K562 (cell line): ENCODE measurements around the gene MCU. TPM values are rescaled to one million over a fixed set of nuclear protein-coding genes. Genes with fewer than 3 reads are reported as not detected.

Experiments used
- ATAC-seq: fragments of 200-7000 bp; cut with Tn5 transposase; 3 replicates; pipeline ENCODE4 v1.9.1; 2020; ENCODE audit warnings: moderate library complexity
- BruUV-seq: library from RNA; stranded (reverse); fragments of 400-500 nt; replicated peaks from 2 replicates; lab custom pipeline; 2021; lab: Mats Ljungman, UMichigan
- CTCF ChIA-PET: fragments of 300-600 bp; formaldehyde crosslinking; extraction: SDS; loops from one replicate; lab custom pipeline; 2021; ENCODE audit warnings: low intra/inter-chr PET ratio; lab: Yijun Ruan, JAX
- POLR2A ChIA-PET: fragments of 300-600, 350-650 bp; sonication (Branson Sonifier 250); formaldehyde crosslinking; extraction: SDS; loops from one replicate; lab custom pipeline; 2021; ENCODE audit warnings: antibody characterized with exemption, inconsistent platforms; lab: Yijun Ruan, JAX
- DNase-seq, 4 experiments: peaks; one replicate each; pipeline versions ENCODE4 v3.0.0 to v3.0.0-alpha.2; 2011 to 2018; ENCODE audit warnings: low spot score in 3 of 4, mixed read lengths in 3 of 4; ENCODE audit errors: extremely low read depth in 1 of 4
- FAIRE-seq: peaks from 2 replicates; lab custom pipeline; 2011; peaks lifted over from hg19 to GRCh38; lab: Jason Lieb, UNC
- H2AFZ ChIP-seq: 2 replicates; pipeline ENCODE4 v1.6.0; 2011; ENCODE audit warnings: low read depth, low read length, control low read depth, inconsistent platforms
- H3K27ac ChIP-seq: fragments of 200-600 bp; 3 replicates; pipeline ENCODE4 v1.8.0; 2011; ENCODE audit warnings: low read depth, mild to moderate bottlenecking, control low read depth, inconsistent platforms, low read length, moderate library complexity, mixed read lengths; ENCODE audit errors: extremely low read depth
- H3K27me3 ChIP-seq, 2 experiments: fragments of 300-600 bp in 1 of 2; 2 replicates in 1 of 2; 3 replicates in 1 of 2; pipeline versions ENCODE4 v1.6.0 to v1.8.0; 2011; ENCODE audit warnings: inconsistent platforms in 2 of 2, low read length in 2 of 2, mild to moderate bottlenecking in 1 of 2, mixed read lengths in 1 of 2, moderate library complexity in 1 of 2; ENCODE audit not compliant: control insufficient read depth in 2 of 2, insufficient read depth in 2 of 2
- H3K36me3 ChIP-seq: fragments of 300-600 bp; 3 replicates; pipeline ENCODE4 v1.8.0; 2011; ENCODE audit warnings: mild to moderate bottlenecking, low read length, inconsistent platforms; ENCODE audit not compliant: control insufficient read depth, insufficient read depth
- H3K4me1 ChIP-seq, 2 experiments: fragments of 200-600 bp in 1 of 2; replicated peaks in 1 of 2; 2 replicates in 1 of 2; 3 replicates in 1 of 2; pipeline versions ENCODE4 v1.5.1 to v1.8.0; 2011; ENCODE audit warnings: inconsistent platforms in 2 of 2, low read length in 2 of 2, mild to moderate bottlenecking in 1 of 2, mixed read lengths in 1 of 2, moderate library complexity in 1 of 2; ENCODE audit not compliant: control insufficient read depth in 2 of 2, insufficient read depth in 2 of 2
- H3K4me2 ChIP-seq: 2 replicates; pipeline ENCODE4 v1.6.1; 2011; ENCODE audit warnings: low read length, control low read depth, inconsistent platforms, mixed read lengths; ENCODE audit not compliant: insufficient read depth
- H3K4me3 ChIP-seq: fragments of 200-600 bp; sonication (generic), shearing (Covaris generic); 2 replicates; pipeline ENCODE4 v1.5.1; 2016; ENCODE audit warnings: control low read depth, inconsistent platforms
- H3K79me2 ChIP-seq: fragments of 200-600 bp; 3 replicates; pipeline ENCODE4 v1.8.0; 2011; ENCODE audit warnings: low read length, inconsistent platforms; ENCODE audit not compliant: control insufficient read depth, insufficient read depth
- H3K9ac ChIP-seq, 2 experiments: 2 replicates each; pipeline versions ENCODE4 v1.6.0 to v1.6.1; 2011; ENCODE audit warnings: low read depth in 2 of 2, low read length in 2 of 2, control low read depth in 1 of 2, inconsistent platforms in 1 of 2, mild to moderate bottlenecking in 1 of 2, mixed read lengths in 1 of 2; ENCODE audit not compliant: insufficient read depth in 1 of 2
- H3K9me1 ChIP-seq: one replicate; pipeline ENCODE4 v1.6.0; 2011; ENCODE audit warnings: inconsistent platforms, mild to moderate bottlenecking, low read length, moderate library complexity; ENCODE audit not compliant: control insufficient read depth, insufficient read depth
- H3K9me3 ChIP-seq: replicated peaks from 2 replicates; pipeline ENCODE4 v1.5.1; 2011; ENCODE audit warnings: low read depth, low read length, inconsistent platforms; ENCODE audit not compliant: control insufficient read depth, insufficient read depth
- H4K20me1 ChIP-seq: replicated peaks from 2 replicates; pipeline ENCODE4 v1.6.1; 2011; ENCODE audit warnings: low read length, inconsistent platforms, mixed read lengths; ENCODE audit not compliant: control insufficient read depth, insufficient read depth
- ATF1 ChIP-seq, 2 experiments: fragments of 450-650 bp in 1 of 2; IDR thresholded peaks; 2 replicates each; pipeline ENCODE4 v1.6.1; 2016; ENCODE audit warnings: missing compliant biosample characterization in 1 of 2, missing genetic modification characterization in 1 of 2
- C11orf30 ChIP-seq: fragments of 450-650 bp; IDR thresholded peaks from 2 replicates; pipeline ENCODE4 v1.6.1; 2016; ENCODE audit warnings: low read depth, mild to moderate bottlenecking
- CHD2 ChIP-seq: IDR thresholded peaks from 2 replicates; pipeline ENCODE4 v1.6.1; 2011; ENCODE audit warnings: low read depth, low read length
- FOXJ3 ChIP-seq: sonication (generic); formaldehyde crosslinking; IDR thresholded peaks from 2 replicates; pipeline ENCODE4 v1.4.0; 2020; ENCODE audit warnings: mild to moderate bottlenecking, missing genetic modification reagents
- MAFF ChIP-seq: IDR thresholded peaks from 2 replicates; pipeline ENCODE4 v1.6.1; 2012; ENCODE audit warnings: low read length, improper control_type of control experiment
- MAFG ChIP-seq: fragments of 450-650 bp; conservative IDR thresholded peaks from 2 replicates; pipeline ENCODE4 v1.6.1; 2016; ENCODE audit warnings: missing genetic modification characterization, missing compliant biosample characterization
- MAFK ChIP-seq: IDR thresholded peaks from 2 replicates; pipeline ENCODE4 v1.6.1; 2011; ENCODE audit warnings: low read length, improper control_type of control experiment
- PURB ChIP-seq: sonication (generic); formaldehyde crosslinking; IDR thresholded peaks from 2 replicates; pipeline ENCODE4 v1.9.0; 2021; ENCODE audit warnings: low read depth, mild to moderate bottlenecking, missing genetic modification reagents
- THRAP3 ChIP-seq: fragments of 450-650 bp; IDR thresholded peaks from 2 replicates; pipeline ENCODE4 v1.6.1; 2016; ENCODE audit warnings: mild to moderate bottlenecking, inconsistent platforms, borderline replicate concordance
- ZNF316 ChIP-seq: fragments of 450-650 bp; IDR thresholded peaks from 2 replicates; pipeline ENCODE4 v1.6.1; 2016
- in situ Hi-C: fragments of 300-500 bp; cut with MboI; formaldehyde crosslinking; loops from 4 replicates; pipeline ENCODE4 v1.15.0; 2018; ENCODE audit warnings: inconsistent platforms, mixed read lengths
- intact Hi-C: fragments of 100-400 bp; cut with micrococcal nuclease; formaldehyde crosslinking; loops from 2 replicates; pipeline ENCODE4 v1.14.2; 2022
- polyA plus RNA-seq, 8 experiments: library from polyadenylated mRNA; depleted of rRNA in 4 of 8; stranded (reverse) in 5 of 8; unstranded in 3 of 8; fragments of >200 nt; fragmentation: Nextera tagmentation in 2 of 8; fragmentation: Illumina TruSeq in 1 of 8; extraction: Ambion mirVana in 2 of 8; extraction: Trizol in 1 of 8; gene quantifications; 2 replicates each; pipeline versions ENCODE4 v1.2.1 to v1.2.3, GENCODE V29; 2011 to 2014; ENCODE audit warnings: inconsistent platforms in 1 of 8, missing spikeins in 1 of 8
- total RNA-seq, 7 experiments: library from RNA; depleted of rRNA in 6 of 7; stranded (reverse); fragments of >200 nt in 6 of 7; fragmentation: Illumina TruSeq in 2 of 7; extraction: Trizol in 2 of 7; gene quantifications; 2 replicates each; pipeline versions ENCODE4 v1.2.1 to v1.2.3, GENCODE V29; 2011 to 2021; ENCODE audit warnings: low replicate concordance in 1 of 7

MCU gene
- total and polyA plus RNA-seq, 9 of the 15 experiments (the other 6 are each of a cell fraction or from before 2014, with no cell fraction given): 8.2 to 88.8 (median 21.3) TPM

- Histone ChIP-seq H3K4me1 (no peaks in the 10 kb centered on the region), H3K27ac (no peak overlapping the region), H3K4me2 (no peak overlapping the region), H3K9me3 (no peaks in the 10 kb centered on the region), H3K79me2 (no peaks in the 10 kb centered on the region), H3K27me3 (no peaks in the 10 kb centered on the region), H3K4me3 (no peak overlapping the region), H3K36me3 (no peaks in the 10 kb centered on the region), H4K20me1 (no peaks in the 10 kb centered on the region), H3K9ac (no peak overlapping the region), H2AFZ (no peak overlapping the region), H3K9me1 (no peaks in the 10 kb centered on the region)
- no peak for DNase-seq
- in situ Hi-C loops: no loop called here
- ATAC-seq: no peak
- BruUV-seq: no TSS peak
- CTCF ChIA-PET: no interaction called here
- no peak for FAIRE-seq
- POLR2A ChIA-PET: interaction anchor here (1.2 to 2.3 kb wide), 4 partner anchors 8 to 13 kb away, joined by 3 to 6 read pairs (median 4); no protein-coding TSS in a partner anchor
- TF ChIP-seq C11orf30: 0 out of 2 replicates have a peak, but pooled peaks have one; percentile 18
- TF ChIP-seq PURB: no peak
- TF ChIP-seq ATF1 (CRISPR knock-in tag; IDR thresholded peaks at IDR 0.05): no peak
- TF ChIP-seq ATF1 (tag; IDR thresholded peaks at IDR 0.05): no peak
- no peak for TF ChIP-seq CHD2
- TF ChIP-seq THRAP3: no peak
- peak; percentile 59; the same call in 1 of the 2 replicates for TF ChIP-seq ZNF316
- intact Hi-C loops: no loop called here
Observed at GRCh38 chr10:72825163-72825562, 133.2 kb downstream of the MCU start.

- H3K4me3 ChIP-seq: no peak overlapping the region
- no peak for ATAC-seq
- H3K9me3 ChIP-seq: no peaks in the 10 kb centered on the region
- H3K4me1 ChIP-seq: no peaks in the 10 kb centered on the region; a peak in 1 of 5 replicates
- FAIRE-seq: no peak
- intact Hi-C loops (no loop called here), in situ Hi-C loops (no loop called here)
- ChIA-PET CTCF (no interaction called here), POLR2A (interaction anchor here (1.2 kb wide), 1 partner anchor 14 kb away, joined by 3 read pairs; no protein-coding TSS in a partner anchor)
- peak; percentile 69 for TF ChIP-seq MAFF
- TF ChIP-seq FOXJ3 (CRISPR knock-in tag): no peak
- TF ChIP-seq ZNF316: peak; percentile 77
- TF ChIP-seq MAFK: peak; percentile 47; the same call in 1 of the 2 replicates
- TF ChIP-seq C11orf30: peak; percentile 51; the same call in 1 of the 2 replicates
- TF ChIP-seq MAFG: peak; percentile 35; the same call in 1 of the 2 replicates
- H3K27me3 ChIP-seq: no peaks in the 10 kb centered on the region
- H3K4me2 ChIP-seq: no peak overlapping the region
- no peak for DNase-seq
- no peaks in the 10 kb centered on the region for H4K20me1 ChIP-seq
- H2AFZ ChIP-seq: no peak overlapping the region
- no peaks in the 10 kb centered on the region for H3K9me1 ChIP-seq
- BruUV-seq: no TSS peak
- H3K36me3 ChIP-seq: no peaks in the 10 kb centered on the region
- H3K9ac ChIP-seq: no peak overlapping the region
- H3K79me2 ChIP-seq: no peaks in the 10 kb centered on the region
- H3K27ac ChIP-seq: no peak overlapping the region
Observed at GRCh38 chr10:72826346-72826745, 134.4 kb downstream of the MCU start.
